K562 (cell line): ENCODE measurements around the gene ODC1. TPM values are rescaled to one million over a fixed set of nuclear protein-coding genes. Genes with fewer than 3 reads are reported as not detected.
A peak's percentile ranks its signal among the peaks of the same experiment; 100 is the strongest.

Source experiments
- ATAC-seq: fragments of 200-7000 bp; cut with Tn5 transposase; 3 replicates; pipeline ENCODE4 v1.9.1; 2020; ENCODE audit warnings: moderate library complexity
- BruUV-seq: library from RNA; stranded (reverse); fragments of 400-500 nt; replicated peaks from 2 replicates; lab custom pipeline; 2021; lab: Mats Ljungman, UMichigan
- CTCF ChIA-PET: fragments of 300-600 bp; formaldehyde crosslinking; extraction: SDS; loops from one replicate; lab custom pipeline; 2021; ENCODE audit warnings: low intra/inter-chr PET ratio; lab: Yijun Ruan, JAX
- POLR2A ChIA-PET: fragments of 300-600, 350-650 bp; sonication (Branson Sonifier 250); formaldehyde crosslinking; extraction: SDS; loops from one replicate; lab custom pipeline; 2021; ENCODE audit warnings: antibody characterized with exemption, inconsistent platforms; lab: Yijun Ruan, JAX
- DNase-seq, 4 experiments: peaks; one replicate each; pipeline versions ENCODE4 v3.0.0 to v3.0.0-alpha.2; 2011 to 2018; ENCODE audit warnings: low spot score in 3 of 4, mixed read lengths in 3 of 4; ENCODE audit errors: extremely low read depth in 1 of 4
- FAIRE-seq: peaks from 2 replicates; lab custom pipeline; 2011; peaks lifted over from hg19 to GRCh38; lab: Jason Lieb, UNC
- H2AFZ ChIP-seq: 2 replicates; pipeline ENCODE4 v1.6.0; 2011; ENCODE audit warnings: low read depth, low read length, control low read depth, inconsistent platforms
- H3K27ac ChIP-seq: fragments of 200-600 bp; 3 replicates; pipeline ENCODE4 v1.8.0; 2011; ENCODE audit warnings: low read depth, mild to moderate bottlenecking, control low read depth, inconsistent platforms, low read length, moderate library complexity, mixed read lengths; ENCODE audit errors: extremely low read depth
- H3K27me3 ChIP-seq, 2 experiments: fragments of 300-600 bp in 1 of 2; 2 replicates in 1 of 2; 3 replicates in 1 of 2; pipeline versions ENCODE4 v1.6.0 to v1.8.0; 2011; ENCODE audit warnings: inconsistent platforms in 2 of 2, low read length in 2 of 2, mild to moderate bottlenecking in 1 of 2, mixed read lengths in 1 of 2, moderate library complexity in 1 of 2; ENCODE audit not compliant: control insufficient read depth in 2 of 2, insufficient read depth in 2 of 2
- H3K36me3 ChIP-seq: fragments of 300-600 bp; 3 replicates; pipeline ENCODE4 v1.8.0; 2011; ENCODE audit warnings: mild to moderate bottlenecking, low read length, inconsistent platforms; ENCODE audit not compliant: control insufficient read depth, insufficient read depth
- H3K4me1 ChIP-seq, 2 experiments: fragments of 200-600 bp in 1 of 2; replicated peaks in 1 of 2; 2 replicates in 1 of 2; 3 replicates in 1 of 2; pipeline versions ENCODE4 v1.5.1 to v1.8.0; 2011; ENCODE audit warnings: inconsistent platforms in 2 of 2, low read length in 2 of 2, mild to moderate bottlenecking in 1 of 2, mixed read lengths in 1 of 2, moderate library complexity in 1 of 2; ENCODE audit not compliant: control insufficient read depth in 2 of 2, insufficient read depth in 2 of 2
- H3K4me2 ChIP-seq: 2 replicates; pipeline ENCODE4 v1.6.1; 2011; ENCODE audit warnings: low read length, control low read depth, inconsistent platforms, mixed read lengths; ENCODE audit not compliant: insufficient read depth
- H3K4me3 ChIP-seq: fragments of 200-600 bp; sonication (generic), shearing (Covaris generic); 2 replicates; pipeline ENCODE4 v1.5.1; 2016; ENCODE audit warnings: control low read depth, inconsistent platforms
- H3K79me2 ChIP-seq: fragments of 200-600 bp; 3 replicates; pipeline ENCODE4 v1.8.0; 2011; ENCODE audit warnings: low read length, inconsistent platforms; ENCODE audit not compliant: control insufficient read depth, insufficient read depth
- H3K9ac ChIP-seq, 2 experiments: 2 replicates each; pipeline versions ENCODE4 v1.6.0 to v1.6.1; 2011; ENCODE audit warnings: low read depth in 2 of 2, low read length in 2 of 2, control low read depth in 1 of 2, inconsistent platforms in 1 of 2, mild to moderate bottlenecking in 1 of 2, mixed read lengths in 1 of 2; ENCODE audit not compliant: insufficient read depth in 1 of 2
- H3K9me1 ChIP-seq: one replicate; pipeline ENCODE4 v1.6.0; 2011; ENCODE audit warnings: inconsistent platforms, mild to moderate bottlenecking, low read length, moderate library complexity; ENCODE audit not compliant: control insufficient read depth, insufficient read depth
- H3K9me3 ChIP-seq: replicated peaks from 2 replicates; pipeline ENCODE4 v1.5.1; 2011; ENCODE audit warnings: low read depth, low read length, inconsistent platforms; ENCODE audit not compliant: control insufficient read depth, insufficient read depth
- H4K20me1 ChIP-seq: replicated peaks from 2 replicates; pipeline ENCODE4 v1.6.1; 2011; ENCODE audit warnings: low read length, inconsistent platforms, mixed read lengths; ENCODE audit not compliant: control insufficient read depth, insufficient read depth
- GTF3C2 ChIP-seq: IDR thresholded peaks from 3 replicates; pipeline ENCODE4 v1.6.1; 2011; ENCODE audit warnings: borderline replicate concordance, mild to moderate bottlenecking, moderate library complexity; ENCODE audit not compliant: insufficient read length; ENCODE audit errors: extremely low read depth
- KLF13 ChIP-seq: fragments of 450-650 bp; IDR thresholded peaks from 2 replicates; pipeline ENCODE4 v1.6.1; 2016; ENCODE audit warnings: missing genetic modification characterization, low read depth, mild to moderate bottlenecking, missing compliant biosample characterization, moderate library complexity, borderline replicate concordance
- ZNF24 ChIP-seq: fragments of 450-650 bp; IDR thresholded peaks from 2 replicates; pipeline ENCODE4 v1.6.1; 2016
- WGBS: fragments of 100-300 bp; shearing (Covaris generic); methylation state at CpG from one replicate; pipeline ENCODE4 v1.1.6; 2016; ENCODE audit warnings: low coverage, mixed read lengths; ENCODE audit not compliant: insufficient coverage; ENCODE audit errors: missing lambda C conversion rate; 5-methylcytosine and 5-hydroxymethylcytosine counted together
- in situ Hi-C: fragments of 300-500 bp; cut with MboI; formaldehyde crosslinking; loops from 4 replicates; pipeline ENCODE4 v1.15.0; 2018; ENCODE audit warnings: inconsistent platforms, mixed read lengths
- intact Hi-C: fragments of 100-400 bp; cut with micrococcal nuclease; formaldehyde crosslinking; loops from 2 replicates; pipeline ENCODE4 v1.14.2; 2022
- polyA plus RNA-seq, 8 experiments: library from polyadenylated mRNA; depleted of rRNA in 4 of 8; stranded (reverse) in 5 of 8; unstranded in 3 of 8; fragments of >200 nt; fragmentation: Nextera tagmentation in 2 of 8; fragmentation: Illumina TruSeq in 1 of 8; extraction: Ambion mirVana in 2 of 8; extraction: Trizol in 1 of 8; gene quantifications; 2 replicates each; pipeline versions ENCODE4 v1.2.1 to v1.2.3, GENCODE V29; 2011 to 2014; ENCODE audit warnings: inconsistent platforms in 1 of 8, missing spikeins in 1 of 8
- total RNA-seq, 7 experiments: library from RNA; depleted of rRNA in 6 of 7; stranded (reverse); fragments of >200 nt in 6 of 7; fragmentation: Illumina TruSeq in 2 of 7; extraction: Trizol in 2 of 7; gene quantifications; 2 replicates each; pipeline versions ENCODE4 v1.2.1 to v1.2.3, GENCODE V29; 2011 to 2021; ENCODE audit warnings: low replicate concordance in 1 of 7

Gene ODC1
- total and polyA plus RNA-seq, 9 of the 15 experiments (the other 6 are each of a cell fraction or from before 2014, with no cell fraction given), result 142 to 563 (median 457) TPM

DNA sequence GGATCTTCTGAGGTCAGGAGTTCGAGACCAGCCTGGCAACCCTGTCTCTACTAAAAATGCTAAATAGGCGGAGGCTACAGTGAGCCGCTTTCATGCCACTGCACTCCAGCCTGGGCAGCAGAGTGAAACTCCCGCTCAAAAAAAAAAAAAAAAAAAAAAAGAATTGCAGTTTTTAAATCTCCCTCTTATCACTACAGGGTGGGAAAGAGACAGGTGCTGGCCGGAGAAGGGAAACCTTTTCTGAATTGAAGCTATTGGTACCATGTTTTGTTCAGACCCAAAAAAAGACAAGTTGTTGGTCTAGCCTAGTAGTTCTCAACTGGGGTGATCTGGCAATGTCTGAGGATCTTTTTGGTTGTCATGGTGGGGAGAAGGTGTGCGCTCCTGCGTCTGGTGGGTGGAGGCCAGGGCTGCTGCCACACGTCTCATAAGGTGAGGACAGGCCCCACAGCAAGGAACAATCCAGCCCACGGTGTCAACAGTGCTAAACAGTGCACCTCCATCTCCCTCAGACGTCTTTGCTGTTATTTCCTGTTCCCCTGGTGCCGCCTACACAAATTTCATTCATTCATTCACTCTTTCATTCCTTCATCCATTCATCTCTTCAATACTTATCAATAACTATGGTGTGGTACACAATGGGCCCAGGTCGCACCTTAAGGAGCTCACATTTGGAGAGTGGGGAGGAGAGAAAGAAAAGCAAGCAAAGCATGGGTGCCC, 28.8 kb upstream of the ODC1 start:
- ChIA-PET CTCF (no interaction called here), POLR2A (interaction anchor here (0.7 kb wide), 2 partner anchors 31 to 430 kb away, joined by 3 to 4 read pairs; no protein-coding TSS in a partner anchor)
- H4K20me1 ChIP-seq, result 0 out of 2 replicates have a peak, but pooled peaks cover 4% of the 10 kb centered on the region
- in situ Hi-C loops (no loop called here), intact Hi-C loops (no loop called here)
- TF ChIP-seq KLF13 (tag) (no peak), GTF3C2 (no peak), ZNF24 (peak; percentile 79; the same call in 1 of the 2 replicates)
- no peak overlapping the region for H3K9ac ChIP-seq
- no TSS peak for BruUV-seq
- no peaks in the 10 kb centered on the region for H3K9me1 ChIP-seq
- DNase-seq, result no peak
- H3K9me3 ChIP-seq, result no peaks in the 10 kb centered on the region
- FAIRE-seq, result no peak
- no peak overlapping the region for H3K4me2 ChIP-seq
- H3K36me3 ChIP-seq, result no peaks in the 10 kb centered on the region
- WGBS, result 45% methylated on average over 12 of the region's 12 CpGs
- no peak overlapping the region for H3K4me3 ChIP-seq
- peaks cover 12 to 44% of the 10 kb centered on the region in 2 experiments for H3K27me3 ChIP-seq
- no peak overlapping the region for H3K27ac ChIP-seq
- no peak for ATAC-seq
- H2AFZ ChIP-seq, result peak overlapping the region; percentile 14; the same call in 1 of the 2 replicates
- peaks cover 0 to 18% of the 10 kb centered on the region in 2 experiments; a peak in 3 of 5 replicates for H3K4me1 ChIP-seq
- no peaks in the 10 kb centered on the region for H3K79me2 ChIP-seq
